Dendritic cell treated with granulocyte-macrophage colony-stimulating factor and Interleukin-4, amounts not matched to agents 40 ng/mL and 50 ng/mL, for 4 days (primary cell): ENCODE data around the gene KCNMA1.
A peak's percentile ranks its signal among the peaks of the same experiment; 100 is the strongest.

Experiments
- H3K27ac Mint-ChIP-seq: one replicate; pipeline ENCODE4 v1.8.0; 2022; ENCODE audit warnings: mild to moderate bottlenecking, mixed read lengths
- H3K27me3 Mint-ChIP-seq: one replicate; pipeline ENCODE4 v1.8.0; 2022; ENCODE audit warnings: mild to moderate bottlenecking, mixed read lengths
- H3K36me3 Mint-ChIP-seq: one replicate; pipeline ENCODE4 v1.8.0; 2022; ENCODE audit warnings: low read depth, mixed read lengths
- H3K4me1 Mint-ChIP-seq: one replicate; pipeline ENCODE4 v1.8.0; 2022; ENCODE audit warnings: low read depth, mixed read lengths
- H3K4me3 Mint-ChIP-seq: one replicate; pipeline ENCODE4 v1.8.0; 2022; ENCODE audit warnings: mild to moderate bottlenecking, moderate library complexity, mixed read lengths
- H3K9me3 Mint-ChIP-seq: one replicate; pipeline ENCODE4 v1.8.0; 2022; ENCODE audit warnings: mixed read lengths
- intact Hi-C: fragments of 100-400 bp; cut with micrococcal nuclease; formaldehyde crosslinking; loops from one replicate; pipeline ENCODE4 v1.15.0; 2022

The KCNMA1 gene

DNA sequence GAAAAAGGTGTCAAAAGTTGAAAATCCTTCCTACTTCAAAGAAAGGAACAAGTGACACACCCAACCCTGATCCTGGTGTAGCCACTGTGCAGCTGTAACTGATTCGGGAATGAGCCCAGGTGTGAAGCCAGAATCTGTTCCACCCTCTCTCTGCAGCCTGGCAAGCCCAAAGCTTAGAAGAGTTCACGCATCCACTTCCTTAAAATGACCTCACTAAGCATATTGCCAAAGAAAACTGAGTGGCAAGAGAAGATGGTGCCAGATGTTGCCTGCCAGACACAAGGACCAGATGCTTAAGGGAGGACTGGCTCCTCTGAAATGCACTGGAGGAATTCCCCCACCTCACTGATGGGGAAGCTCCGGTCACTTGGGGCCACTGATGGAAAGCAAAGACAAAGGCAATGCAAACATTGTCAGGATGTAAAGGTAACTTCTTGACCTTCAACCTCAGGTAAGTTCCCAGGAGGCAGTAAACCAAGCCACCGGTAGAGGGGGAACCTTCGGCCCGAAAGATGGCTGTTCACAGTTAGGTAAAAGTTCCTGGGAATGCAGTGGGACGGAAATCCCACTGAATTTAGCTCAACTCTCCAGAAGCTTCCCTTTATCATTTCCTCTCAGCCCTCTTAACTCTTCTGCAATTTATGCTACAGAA, 554.9 kb downstream of the KCNMA1 start:
- Mint-ChIP-seq H3K27me3 (peaks cover 11% of the 10 kb centered on the region), H3K36me3 (no peaks in the 10 kb centered on the region), H3K4me1 (peaks cover 21% of the 10 kb centered on the region), H3K27ac (no peak overlapping the region), H3K9me3 (no peaks in the 10 kb centered on the region), H3K4me3 (no peak overlapping the region)
- intact Hi-C loops, result no loop called here

- H3K36me3 Mint-ChIP-seq, result no peaks in the 10 kb centered on the region
- H3K4me3 Mint-ChIP-seq, result no peak overlapping the region
- H3K9me3 Mint-ChIP-seq, result no peaks in the 10 kb centered on the region
- peaks cover 34% of the 10 kb centered on the region for H3K4me1 Mint-ChIP-seq
- intact Hi-C loops, result no loop called here
- H3K27me3 Mint-ChIP-seq, result peaks cover 11% of the 10 kb centered on the region
- no peak overlapping the region for H3K27ac Mint-ChIP-seq
Observed at GRCh38 chr10:77081481-77081891, 556.1 kb downstream of the KCNMA1 start.

DNA sequence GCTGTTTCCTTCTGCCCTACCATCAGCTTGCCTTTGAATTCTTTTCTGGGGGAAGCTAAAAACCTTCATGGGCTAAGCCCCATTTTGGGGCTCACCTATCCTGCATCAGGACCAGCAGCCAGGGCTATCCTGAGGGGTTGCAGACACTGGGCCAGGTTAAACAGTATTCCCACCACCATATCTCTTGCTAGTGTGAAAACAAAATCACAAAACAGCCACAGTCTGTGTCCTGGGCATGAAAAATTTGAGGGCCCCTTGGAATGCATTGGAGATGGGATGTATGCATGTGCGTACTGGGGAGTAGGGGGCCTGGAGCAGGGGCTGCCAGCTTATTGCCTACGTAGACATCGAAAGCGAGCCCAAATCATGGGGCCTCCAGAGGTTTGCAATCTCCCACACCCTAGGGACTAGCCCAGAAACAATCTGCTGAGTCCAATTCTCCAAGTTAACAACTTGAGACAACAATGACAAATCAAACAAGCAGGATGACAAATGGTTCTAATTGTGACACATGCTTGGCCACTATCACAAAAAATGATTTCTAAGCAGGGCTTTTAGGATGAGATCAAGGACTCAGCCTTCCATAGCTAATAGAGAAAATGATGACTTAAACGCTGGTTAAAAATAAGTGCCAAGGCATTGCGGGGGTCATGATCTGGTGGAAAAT, 557.1 kb downstream of the KCNMA1 start:
- no peaks in the 10 kb centered on the region for H3K36me3 Mint-ChIP-seq
- H3K9me3 Mint-ChIP-seq, result no peaks in the 10 kb centered on the region
- no peak overlapping the region for H3K4me3 Mint-ChIP-seq
- peaks cover 11% of the 10 kb centered on the region for H3K27me3 Mint-ChIP-seq
- intact Hi-C loops, result no loop called here
- peak overlapping the region; percentile 46 for H3K27ac Mint-ChIP-seq
- H3K4me1 Mint-ChIP-seq, result peaks cover 43% of the 10 kb centered on the region

DNA sequence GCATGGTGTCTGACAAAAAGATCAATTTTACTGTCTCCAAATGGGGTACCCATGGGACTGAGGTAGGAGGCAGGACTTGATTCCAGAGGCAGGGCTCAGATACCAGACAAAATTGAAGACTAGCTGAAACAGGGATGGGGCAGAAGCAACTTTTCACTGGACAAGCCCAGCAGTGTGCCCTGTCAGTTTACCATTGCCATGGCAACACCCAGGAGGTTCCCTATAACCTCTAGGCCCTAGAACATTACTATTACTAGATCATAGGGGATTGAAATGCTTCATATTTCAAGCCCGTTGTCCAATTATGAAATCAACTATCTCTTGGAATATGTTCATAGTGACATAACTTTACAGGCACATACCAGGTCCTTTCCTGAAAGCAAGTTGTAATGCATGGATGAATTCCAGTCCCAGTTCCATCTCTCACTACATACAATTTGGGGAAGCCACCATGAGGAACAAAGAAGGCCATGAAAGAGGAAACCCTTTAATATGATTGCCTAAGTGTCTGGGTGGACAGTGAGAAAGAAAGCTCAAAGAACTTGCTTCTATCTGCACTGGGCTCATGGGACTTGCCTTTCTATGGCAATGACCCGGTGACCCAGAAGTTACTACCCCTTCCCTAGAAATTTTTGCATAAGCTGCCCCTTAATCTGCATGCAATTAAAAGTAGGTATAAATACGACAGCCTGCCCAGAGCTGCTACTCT, 557.9 kb downstream of the KCNMA1 start:
- no peaks in the 10 kb centered on the region for H3K9me3 Mint-ChIP-seq
- H3K27ac Mint-ChIP-seq, result peak overlapping the region; percentile 46
- intact Hi-C loops, result no loop called here
- peaks cover 43% of the 10 kb centered on the region for H3K4me1 Mint-ChIP-seq
- H3K27me3 Mint-ChIP-seq, result peaks cover 9% of the 10 kb centered on the region
- H3K36me3 Mint-ChIP-seq, result no peaks in the 10 kb centered on the region
- no peak overlapping the region for H3K4me3 Mint-ChIP-seq

- peaks cover 43% of the 10 kb centered on the region for H3K4me1 Mint-ChIP-seq
- H3K27ac Mint-ChIP-seq, result no peak overlapping the region
- H3K4me3 Mint-ChIP-seq, result no peak overlapping the region
- peaks cover 4% of the 10 kb centered on the region for H3K27me3 Mint-ChIP-seq
- no peaks in the 10 kb centered on the region for H3K36me3 Mint-ChIP-seq
- intact Hi-C loops, result no loop called here
- no peaks in the 10 kb centered on the region for H3K9me3 Mint-ChIP-seq
Observed at GRCh38 chr10:77077316-77077945, 560.2 kb downstream of the KCNMA1 start.

- Mint-ChIP-seq H3K27ac (no peak overlapping the region), H3K27me3 (peaks cover 3% of the 10 kb centered on the region), H3K9me3 (no peaks in the 10 kb centered on the region), H3K4me3 (no peak overlapping the region), H3K4me1 (peaks cover 43% of the 10 kb centered on the region), H3K36me3 (no peaks in the 10 kb centered on the region)
- intact Hi-C loops, result no loop called here
Observed at GRCh38 chr10:77075926-77076325, 561.7 kb downstream of the KCNMA1 start.

DNA sequence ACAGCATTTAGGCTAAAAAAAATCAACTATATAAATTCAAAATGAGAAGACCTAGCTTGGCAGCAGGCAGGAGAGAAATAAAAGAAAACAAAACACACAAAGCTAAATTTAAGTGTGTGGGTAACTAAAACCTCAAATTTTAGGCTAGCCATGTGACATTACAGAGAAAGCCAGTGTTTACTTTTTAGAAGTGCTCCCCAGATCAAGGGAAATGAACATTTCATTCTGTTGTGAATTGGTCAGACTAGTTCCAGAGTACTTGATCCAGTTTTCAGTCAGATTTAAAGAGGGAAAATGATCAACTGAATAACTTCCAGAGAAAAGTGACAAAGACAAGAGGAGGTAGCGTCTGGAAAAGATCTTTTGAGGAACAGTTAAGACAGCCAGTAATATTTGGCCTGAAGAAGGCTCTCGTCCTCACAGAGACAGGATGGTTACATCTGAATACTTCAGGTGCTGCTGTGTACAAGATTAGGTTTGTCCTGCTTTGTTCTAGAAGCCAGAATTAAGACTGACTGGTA, 563.4 kb downstream of the KCNMA1 start:
- Mint-ChIP-seq H3K4me3 (no peak overlapping the region), H3K9me3 (no peaks in the 10 kb centered on the region), H3K36me3 (no peaks in the 10 kb centered on the region), H3K4me1 (peaks cover 26% of the 10 kb centered on the region), H3K27me3 (peaks cover 3% of the 10 kb centered on the region), H3K27ac (no peak overlapping the region)
- intact Hi-C loops, result no loop called here

DNA sequence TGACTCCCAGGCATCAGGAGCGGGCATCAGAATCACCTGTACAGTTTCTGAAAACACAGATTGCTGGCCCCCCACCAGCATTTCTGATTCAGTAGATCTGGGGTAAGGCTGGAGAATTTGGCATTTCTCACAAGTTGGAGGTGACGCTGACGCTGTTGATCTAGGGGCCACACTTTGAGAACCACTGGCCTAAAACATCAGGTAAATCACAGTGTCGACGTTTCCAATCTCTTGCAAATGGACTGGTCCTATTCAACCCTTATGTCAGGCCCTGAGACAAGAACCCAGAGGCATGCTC, 564.0 kb downstream of the KCNMA1 start:
- H3K4me3 Mint-ChIP-seq, result no peak overlapping the region
- no peak overlapping the region for H3K27ac Mint-ChIP-seq
- H3K9me3 Mint-ChIP-seq, result no peaks in the 10 kb centered on the region
- H3K36me3 Mint-ChIP-seq, result no peaks in the 10 kb centered on the region
- peaks cover 22% of the 10 kb centered on the region for H3K4me1 Mint-ChIP-seq
- peaks cover 3% of the 10 kb centered on the region for H3K27me3 Mint-ChIP-seq
- intact Hi-C loops, result no loop called here

DNA sequence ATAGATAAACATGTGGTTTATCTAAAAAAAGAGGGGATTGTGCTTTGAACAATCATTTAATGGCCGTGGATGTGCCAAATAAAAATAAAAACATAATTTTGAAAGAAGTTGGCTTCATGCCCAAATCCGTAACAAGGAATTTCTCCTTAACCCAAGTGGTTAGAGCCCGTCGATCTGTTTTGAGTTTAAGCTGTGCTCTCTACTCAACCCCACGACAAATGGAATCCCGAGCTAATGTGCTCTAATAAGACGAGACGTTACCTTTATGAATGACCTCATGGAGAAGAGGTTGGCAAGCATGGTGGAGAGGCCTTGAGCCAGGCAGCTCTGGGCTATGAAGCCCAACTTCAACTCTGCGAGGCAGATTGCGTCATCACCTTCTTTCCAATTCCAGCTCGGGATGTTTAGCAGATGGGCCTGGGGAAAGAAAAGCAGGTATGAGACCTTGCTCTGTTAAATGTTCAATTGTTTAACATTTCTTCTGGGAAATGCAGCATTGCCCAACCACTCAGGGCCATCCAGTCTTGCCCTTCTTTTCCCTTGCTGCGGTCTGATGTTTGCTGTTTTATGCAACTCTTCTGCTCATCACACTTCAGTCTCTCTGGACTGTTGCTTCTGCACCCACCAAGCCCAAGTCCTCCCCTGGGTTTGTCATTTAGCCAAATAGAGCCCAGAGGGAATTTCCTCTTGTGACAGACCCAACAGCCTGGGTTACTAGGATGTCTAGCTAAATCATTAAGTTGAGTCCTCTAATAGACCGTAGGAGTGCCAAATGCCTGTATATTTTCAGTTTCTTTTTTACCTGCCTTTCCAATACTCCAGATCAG, 564.6 kb downstream of the KCNMA1 start:
- H3K27me3 Mint-ChIP-seq, result peaks cover 3% of the 10 kb centered on the region
- H3K4me3 Mint-ChIP-seq, result no peak overlapping the region
- peaks cover 22% of the 10 kb centered on the region for H3K4me1 Mint-ChIP-seq
- H3K27ac Mint-ChIP-seq, result no peak overlapping the region
- intact Hi-C loops, result no loop called here
- no peaks in the 10 kb centered on the region for H3K36me3 Mint-ChIP-seq
- no peaks in the 10 kb centered on the region for H3K9me3 Mint-ChIP-seq

GRCh38 chr10:77072361-77072835, 565.2 kb downstream of the KCNMA1 start:
- H3K4me3 Mint-ChIP-seq, result no peak overlapping the region
- no peaks in the 10 kb centered on the region for H3K9me3 Mint-ChIP-seq
- intact Hi-C loops, result no loop called here
- H3K36me3 Mint-ChIP-seq, result no peaks in the 10 kb centered on the region
- H3K27me3 Mint-ChIP-seq, result peaks cover 4% of the 10 kb centered on the region
- H3K27ac Mint-ChIP-seq, result no peak overlapping the region
- H3K4me1 Mint-ChIP-seq, result peaks cover 19% of the 10 kb centered on the region

GRCh38 chr10:77071956-77072355, 565.7 kb downstream of the KCNMA1 start:
- Mint-ChIP-seq H3K4me3 (no peak overlapping the region), H3K36me3 (no peaks in the 10 kb centered on the region), H3K27me3 (peaks cover 4% of the 10 kb centered on the region), H3K9me3 (no peaks in the 10 kb centered on the region), H3K4me1 (peaks cover 14% of the 10 kb centered on the region), H3K27ac (no peak overlapping the region)
- intact Hi-C loops, result no loop called here

DNA sequence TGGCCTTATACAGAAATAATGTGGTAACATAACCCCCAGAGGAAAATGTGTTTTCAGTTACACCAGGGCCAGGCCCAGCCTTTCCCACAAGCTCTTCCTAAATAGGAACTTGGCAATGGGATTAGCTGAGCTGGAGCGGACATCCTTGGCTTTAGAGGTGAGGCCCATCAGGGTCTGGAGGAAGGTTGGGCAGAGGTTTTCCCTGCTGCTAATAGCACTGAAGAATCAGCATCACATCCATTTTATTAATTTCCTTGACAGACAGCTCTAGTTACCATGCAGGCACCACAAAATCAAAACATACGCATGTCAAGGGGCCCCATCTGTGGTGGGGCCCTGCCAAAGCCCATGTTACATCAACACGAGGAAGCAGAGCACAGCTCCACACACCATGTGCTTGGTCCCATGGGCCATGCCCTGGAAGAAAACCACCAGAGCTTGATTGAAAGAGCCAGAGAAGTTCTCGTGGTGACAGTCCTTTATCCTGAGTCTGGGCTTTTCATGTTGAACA, 566.6 kb downstream of the KCNMA1 start:
- H3K27ac Mint-ChIP-seq, result no peak overlapping the region
- peaks cover 5% of the 10 kb centered on the region for H3K4me1 Mint-ChIP-seq
- H3K36me3 Mint-ChIP-seq, result no peaks in the 10 kb centered on the region
- H3K9me3 Mint-ChIP-seq, result no peaks in the 10 kb centered on the region
- no peak overlapping the region for H3K4me3 Mint-ChIP-seq
- H3K27me3 Mint-ChIP-seq, result peaks cover 10% of the 10 kb centered on the region
- intact Hi-C loops, result no loop called here

DNA sequence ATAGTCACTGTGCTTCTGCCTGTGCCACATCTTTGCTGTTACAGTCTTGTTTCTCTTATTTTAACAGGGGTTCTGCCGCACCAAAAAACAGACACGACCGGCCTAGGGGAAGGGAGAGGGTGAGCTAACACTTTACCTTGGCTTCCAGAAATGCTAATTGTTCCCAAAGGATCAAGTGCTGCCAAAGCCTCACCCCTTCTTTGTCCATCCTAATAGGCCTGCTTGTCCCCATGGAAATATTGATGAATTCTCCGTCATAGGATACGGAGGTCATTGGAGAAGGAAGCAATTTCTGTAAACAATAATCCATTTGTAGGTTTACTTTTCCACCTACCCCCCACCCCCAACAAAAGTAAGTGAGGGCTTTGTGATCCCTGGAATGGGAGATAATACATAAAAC, 567.3 kb downstream of the KCNMA1 start:
- Mint-ChIP-seq H3K36me3 (no peaks in the 10 kb centered on the region), H3K27ac (no peak overlapping the region), H3K4me1 (no peaks in the 10 kb centered on the region), H3K27me3 (peaks cover 13% of the 10 kb centered on the region), H3K4me3 (no peak overlapping the region), H3K9me3 (no peaks in the 10 kb centered on the region)
- intact Hi-C loops, result no loop called here
